A549 (cell line): ENCODE results near the gene SLC43A1.

Source experiments
- EP300 ChIP-seq, 2 experiments: fragments of >200 bp; sonication (Bioruptor Twin); formaldehyde crosslinking; IDR thresholded peaks; 2 replicates in 1 of 2; 3 replicates in 1 of 2; pipeline ENCODE4 v1.6.1; 2016 to 2017
- POLR2A ChIP-seq: IDR thresholded peaks from 2 replicates; pipeline ENCODE4 v1.6.1; 2012; ENCODE audit warnings: mild to moderate bottlenecking, low read length
- ZNF302 ChIP-seq: fragments of 250-450 bp; sonication (Bioruptor Pico); IDR thresholded peaks from 2 replicates; pipeline ENCODE4 v1.9.0; 2021; ENCODE audit warnings: inconsistent platforms, mild to moderate bottlenecking, moderate library complexity
- TF ChIP-seq, protein P1 (sequence below): IDR thresholded peaks from 2 replicates; pipeline ENCODE4 v1.6.1; 2012

DNA sequence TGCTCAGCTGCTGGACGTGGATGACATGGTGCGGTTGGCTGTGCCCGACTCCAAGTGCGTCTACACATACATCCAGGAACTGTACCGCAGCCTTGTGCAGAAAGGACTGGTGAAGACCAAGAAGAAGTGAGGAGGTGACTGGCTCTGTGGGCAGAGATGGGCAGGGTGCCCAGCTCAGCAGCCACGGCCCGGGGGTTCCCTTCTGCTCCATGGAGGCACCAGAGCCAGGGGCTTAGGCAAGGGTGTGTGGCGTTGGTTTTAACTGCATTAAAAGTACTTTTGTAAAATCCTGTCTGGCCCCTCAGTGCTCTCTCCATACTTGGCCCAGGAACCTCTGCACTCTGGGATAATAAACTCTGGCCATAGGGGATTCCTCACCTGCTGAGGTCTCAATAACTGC is 34.5 kb upstream of the SLC43A1 start:
- TF ChIP-seq POLR2A (no peak), EP300 (IDR thresholded peaks at IDR 0.05) (no peak), ZNF302 (CRISPR knock-in tag) (no peak)
- TF ChIP-seq, protein P1, sequence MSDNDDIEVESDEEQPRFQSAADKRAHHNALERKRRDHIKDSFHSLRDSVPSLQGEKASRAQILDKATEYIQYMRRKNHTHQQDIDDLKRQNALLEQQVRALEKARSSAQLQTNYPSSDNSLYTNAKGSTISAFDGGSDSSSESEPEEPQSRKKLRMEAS, result no peak
